Measurements from ENCODE around the gene TPI1.
"Not testable (repeated sequence)": the region's sequence is repeated elsewhere in the genome, so short reads cannot be mapped to it uniquely, and the experiment has no call there.

TPI1 gene

DNA sequence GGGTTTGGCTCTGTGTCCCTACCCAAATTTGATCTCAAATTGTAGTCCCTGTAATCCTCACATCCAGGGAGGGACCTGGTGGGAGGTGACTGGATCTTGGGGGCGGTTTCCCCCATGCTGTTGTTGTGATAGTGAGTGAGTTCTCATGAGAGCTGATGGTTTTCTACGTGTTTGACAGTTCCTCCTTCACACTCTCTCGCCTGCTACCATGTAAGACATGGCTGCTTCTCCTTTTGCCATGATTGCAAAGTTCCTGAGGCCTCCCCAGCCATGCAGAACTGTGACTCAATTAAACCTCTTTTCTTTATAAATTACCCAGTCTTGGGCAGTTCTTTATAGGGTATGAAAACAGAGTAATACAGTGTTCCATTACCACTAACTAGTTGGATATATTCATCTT lies 27.0 kb downstream of the TPI1 start:
- DNase-seq (ENCODE audit: low read depth in 2 of 2) = no peak

DNA sequence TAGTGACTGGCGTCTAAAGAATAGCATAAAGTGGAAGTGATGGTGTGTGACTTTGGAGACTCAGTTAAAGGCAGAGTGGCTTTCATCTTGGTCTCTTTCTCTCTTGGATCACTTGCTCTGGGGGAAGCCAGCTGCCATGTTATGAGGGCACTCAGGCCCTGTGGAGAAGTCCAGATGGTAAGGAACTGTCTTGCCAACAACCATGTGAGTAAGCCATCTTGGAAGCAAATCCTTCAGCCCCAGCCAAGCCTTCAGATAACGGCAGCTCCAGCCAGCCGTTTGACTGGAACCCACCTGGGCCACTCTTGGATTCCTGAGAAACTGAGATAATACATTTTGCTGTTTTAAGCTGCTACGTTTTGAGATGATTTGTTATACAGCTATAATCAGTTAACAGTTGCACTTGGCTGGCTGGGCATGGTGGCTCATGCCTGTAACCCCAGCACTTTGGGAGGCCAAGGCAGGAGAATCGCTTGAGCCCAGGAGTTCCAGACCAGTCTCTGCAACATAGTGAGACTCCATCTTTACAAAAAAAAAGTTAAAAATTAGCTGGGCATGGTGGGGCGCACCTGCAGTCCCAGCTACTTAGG lies 29.6 kb downstream of the TPI1 start:
- no peak for DNase-seq (ENCODE audit: low read depth in 2 of 2)

DNA sequence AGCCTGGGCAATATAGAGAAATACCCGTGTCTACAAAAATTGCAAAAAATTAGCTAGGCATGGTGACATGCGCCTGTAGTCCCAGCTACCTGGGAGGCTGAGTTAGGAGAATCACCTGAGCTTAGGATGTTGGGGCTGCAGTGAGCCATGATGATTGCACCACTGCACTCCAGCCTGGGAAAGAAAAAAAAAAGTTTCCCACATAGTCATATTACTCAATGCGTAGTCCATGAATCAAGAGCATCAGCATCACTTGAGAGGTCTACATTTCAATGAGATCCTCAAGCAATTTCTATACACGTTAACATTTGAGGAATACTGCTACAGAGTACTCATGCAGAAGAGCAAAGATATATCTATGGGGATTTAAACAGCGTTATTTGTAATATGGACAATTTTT lies 32.1 kb downstream of the TPI1 start:
- DNase-seq (ENCODE audit: low read depth in 2 of 2) = no peak

DNA sequence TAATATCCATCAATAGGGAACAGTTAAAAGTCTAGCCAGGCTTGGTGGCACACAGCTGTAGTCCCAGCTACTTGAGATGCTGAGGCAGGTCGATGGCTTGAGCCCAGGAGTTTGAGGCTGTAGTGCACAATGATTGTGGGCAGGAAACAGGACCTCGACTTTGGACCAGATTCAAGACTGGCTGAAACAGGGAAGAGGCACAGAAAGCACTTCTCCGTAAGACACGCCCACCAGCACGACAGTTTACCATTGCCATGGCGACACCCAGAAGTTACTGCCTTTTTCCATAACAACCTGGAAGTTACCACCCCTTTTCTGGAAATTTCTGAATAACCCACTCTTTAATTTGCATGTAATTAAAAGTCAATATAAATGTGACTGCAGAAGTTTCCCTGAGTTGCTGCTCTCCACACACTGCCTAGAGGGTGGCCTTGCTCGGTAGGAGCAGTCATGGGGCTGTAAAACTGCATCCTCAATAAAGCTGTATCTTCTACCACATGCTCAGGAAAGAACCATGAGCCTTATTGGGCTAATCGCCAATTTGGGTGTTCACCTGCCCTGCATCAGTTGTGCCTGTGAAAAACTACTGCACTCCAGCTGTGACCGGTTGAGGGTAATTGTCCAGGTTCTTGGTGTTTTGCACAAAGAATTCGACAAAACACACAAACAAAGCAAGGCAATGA lies 32.6 kb downstream of the TPI1 start:
- DNase-seq (ENCODE audit: low read depth in 2 of 2) = no peak

DNA sequence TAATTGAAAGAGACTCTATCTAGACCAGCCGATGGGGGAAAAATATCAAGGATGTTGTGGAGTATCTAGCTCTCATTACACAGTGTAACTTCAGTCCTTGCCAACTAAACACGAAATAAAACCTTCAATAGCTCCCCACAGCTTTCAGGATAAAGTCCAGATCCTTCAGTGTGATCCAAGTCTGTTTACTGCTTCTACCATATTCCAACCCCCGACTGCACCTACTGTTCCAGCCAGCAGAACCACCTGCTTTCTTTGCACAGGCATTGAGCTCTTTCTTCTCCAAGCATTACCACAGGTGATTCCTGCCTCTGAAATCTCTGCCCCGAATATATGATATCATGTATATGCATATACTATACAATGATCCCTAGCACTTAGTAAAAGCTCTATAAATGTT lies 35.1 kb downstream of the TPI1 start:
- no peak for DNase-seq (ENCODE audit: low read depth in 2 of 2)

DNA sequence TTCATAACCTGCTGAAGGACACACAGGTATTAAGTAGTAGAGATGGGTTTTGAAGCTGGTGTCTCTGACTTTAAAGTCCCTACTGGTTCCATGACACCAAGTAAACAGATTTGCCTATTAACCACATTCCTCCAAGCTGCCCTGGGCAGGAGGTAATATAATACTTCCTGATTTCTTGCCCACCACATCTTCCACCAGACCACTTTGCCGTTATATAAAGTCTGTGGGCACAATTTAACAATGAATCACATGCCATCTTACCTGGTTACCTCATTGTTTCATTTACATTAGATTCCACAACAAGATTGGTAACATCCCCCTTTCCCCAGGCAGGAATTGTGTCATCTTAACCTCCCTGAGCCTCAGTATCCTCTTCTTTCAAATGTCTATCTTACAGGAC lies 36.4 kb downstream of the TPI1 start:
- DNase-seq (ENCODE audit: low read depth in 2 of 2) = no peak

DNA sequence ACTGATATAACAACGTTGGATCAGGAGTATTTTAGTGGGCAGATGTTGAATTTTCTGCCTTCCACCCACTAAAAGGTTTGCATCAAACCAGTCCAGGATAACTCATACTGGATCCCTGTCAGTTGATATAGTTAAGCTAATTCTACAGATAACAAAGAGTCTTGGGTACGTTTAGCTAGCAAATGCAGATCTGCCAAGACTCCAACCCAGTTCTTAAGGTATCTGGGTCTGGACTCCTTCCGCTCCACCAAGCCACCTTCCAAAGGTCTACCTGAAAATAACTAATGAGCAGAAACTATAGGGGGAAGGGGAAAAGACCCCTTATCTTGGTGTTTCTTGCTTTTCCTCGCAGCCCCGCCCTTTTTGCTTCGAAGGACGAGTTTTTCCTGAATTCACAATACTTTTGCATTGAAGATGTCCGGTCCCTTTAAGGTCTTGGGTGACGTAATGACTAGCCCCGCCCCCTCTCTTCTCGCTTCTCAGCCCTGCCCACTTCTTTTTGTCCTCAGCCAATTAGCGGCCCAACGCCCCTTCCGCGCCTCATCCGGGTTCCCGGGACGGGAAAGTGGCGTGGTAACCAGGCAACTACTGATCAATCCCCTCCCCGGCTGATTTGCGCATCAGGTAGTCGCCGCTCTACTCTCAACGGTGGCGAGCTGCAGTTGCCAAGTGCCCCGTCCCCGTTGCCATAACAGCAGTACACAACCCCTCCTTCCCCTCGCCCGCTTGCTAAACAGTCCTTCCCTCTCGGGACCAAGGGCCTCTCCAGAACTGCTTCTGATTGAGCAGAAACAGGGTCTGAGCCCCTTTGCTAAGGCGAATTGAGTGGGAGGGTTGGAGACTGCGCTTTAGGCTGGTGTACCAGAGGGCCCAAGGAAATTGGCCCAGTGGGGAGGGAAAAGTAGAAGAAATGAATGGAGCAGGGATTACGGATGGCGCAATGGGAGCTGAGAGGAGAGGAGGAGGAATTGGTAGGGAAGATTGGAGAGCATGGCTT lies 37.2 kb downstream of the TPI1 start, which contains the start of gene LRRC23:
Gene LRRC23, plus strand, starts transcription at position 543 of the 997 bp plus-strand sequence. CDS start 812 bp downstream, outside the sequence.
- DNase-seq (ENCODE audit: low read depth in 2 of 2) = peak; percentile 96 to 97

DNA sequence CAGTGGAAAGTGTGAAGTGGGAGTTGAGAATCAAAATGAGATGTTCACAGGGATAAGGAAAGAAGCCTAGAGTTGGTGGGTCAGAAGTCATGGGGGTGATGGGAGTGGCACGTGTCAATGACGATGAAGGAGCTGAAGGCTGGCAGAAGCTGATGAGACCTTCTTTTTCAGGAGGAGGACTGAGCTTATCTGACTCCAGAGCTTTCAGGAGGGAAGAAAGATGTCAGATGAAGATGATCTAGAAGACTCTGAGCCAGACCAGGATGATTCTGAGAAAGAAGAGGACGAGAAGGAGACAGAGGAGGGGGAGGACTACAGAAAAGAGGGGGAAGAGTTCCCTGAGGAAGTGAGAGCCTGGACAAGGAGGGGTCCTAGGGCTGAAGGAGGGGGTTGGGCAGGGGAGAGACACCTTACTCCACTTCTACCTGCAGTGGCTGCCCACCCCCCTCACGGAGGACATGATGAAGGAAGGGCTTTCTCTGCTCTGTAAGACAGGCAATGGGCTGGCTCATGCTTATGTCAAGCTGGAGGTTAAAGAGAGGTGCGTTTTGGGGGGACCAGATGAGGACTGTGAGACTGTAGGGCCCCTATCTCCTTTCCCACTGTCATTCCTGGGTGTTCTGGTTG lies 38.2 kb downstream of the TPI1 start:
- no peak for DNase-seq (ENCODE audit: low read depth in 2 of 2)

DNA sequence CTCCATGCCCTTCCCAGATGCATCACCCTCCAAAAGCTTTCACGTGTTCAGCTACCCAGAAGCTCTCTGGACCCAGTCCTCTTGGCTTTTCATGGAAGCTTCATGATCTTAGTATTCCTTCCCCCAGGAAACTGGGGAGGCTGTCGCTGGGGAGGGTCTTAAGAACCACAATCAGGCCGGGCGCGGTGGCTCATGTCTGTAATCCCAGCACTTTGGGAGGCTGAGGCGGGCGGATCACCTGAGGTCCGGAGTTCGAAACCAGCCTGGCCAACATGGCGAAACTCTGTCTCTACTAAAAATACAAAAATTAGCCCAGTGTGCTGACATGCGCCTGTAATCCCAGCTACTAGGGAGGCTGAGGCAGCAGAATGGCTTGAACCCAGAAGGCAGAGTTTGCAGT lies 40.8 kb downstream of the TPI1 start:
- DNase-seq (ENCODE audit: low read depth in 2 of 2) = not testable (repeated sequence)

DNA sequence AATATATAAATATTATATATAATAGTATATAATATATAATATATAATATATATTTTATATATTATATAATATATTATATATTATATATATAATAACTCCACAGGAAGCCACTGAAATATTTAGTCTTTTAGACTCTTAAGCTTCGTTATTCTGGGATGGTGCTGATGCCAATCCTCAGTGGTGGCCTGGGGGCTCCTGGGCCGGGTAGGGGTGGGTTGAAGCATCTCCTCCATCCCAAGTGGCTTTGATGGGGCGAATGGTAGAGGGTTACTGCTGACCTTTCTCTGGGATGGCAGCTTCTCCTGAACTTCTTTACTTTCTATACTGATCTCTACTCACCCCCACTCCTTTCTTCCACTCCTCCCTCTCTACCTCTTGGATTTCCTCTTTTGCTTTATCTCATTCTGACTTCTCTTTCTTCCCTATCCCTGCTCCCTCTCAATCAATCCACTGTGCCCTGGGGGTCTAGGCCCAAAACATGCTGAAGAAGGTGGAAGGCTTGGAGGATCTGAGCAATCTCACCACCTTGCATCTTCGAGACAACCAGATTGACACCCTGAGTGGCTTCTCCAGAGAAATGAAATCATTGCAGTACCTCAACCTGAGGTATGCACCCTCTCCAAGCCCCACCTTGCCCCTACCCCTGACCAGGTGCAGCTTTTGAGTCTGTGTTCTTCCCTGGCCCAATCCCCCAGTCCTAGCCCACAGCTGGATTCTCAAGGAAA lies 42.3 kb downstream of the TPI1 start:
- DNase-seq (ENCODE audit: low read depth in 2 of 2) = no peak

DNA sequence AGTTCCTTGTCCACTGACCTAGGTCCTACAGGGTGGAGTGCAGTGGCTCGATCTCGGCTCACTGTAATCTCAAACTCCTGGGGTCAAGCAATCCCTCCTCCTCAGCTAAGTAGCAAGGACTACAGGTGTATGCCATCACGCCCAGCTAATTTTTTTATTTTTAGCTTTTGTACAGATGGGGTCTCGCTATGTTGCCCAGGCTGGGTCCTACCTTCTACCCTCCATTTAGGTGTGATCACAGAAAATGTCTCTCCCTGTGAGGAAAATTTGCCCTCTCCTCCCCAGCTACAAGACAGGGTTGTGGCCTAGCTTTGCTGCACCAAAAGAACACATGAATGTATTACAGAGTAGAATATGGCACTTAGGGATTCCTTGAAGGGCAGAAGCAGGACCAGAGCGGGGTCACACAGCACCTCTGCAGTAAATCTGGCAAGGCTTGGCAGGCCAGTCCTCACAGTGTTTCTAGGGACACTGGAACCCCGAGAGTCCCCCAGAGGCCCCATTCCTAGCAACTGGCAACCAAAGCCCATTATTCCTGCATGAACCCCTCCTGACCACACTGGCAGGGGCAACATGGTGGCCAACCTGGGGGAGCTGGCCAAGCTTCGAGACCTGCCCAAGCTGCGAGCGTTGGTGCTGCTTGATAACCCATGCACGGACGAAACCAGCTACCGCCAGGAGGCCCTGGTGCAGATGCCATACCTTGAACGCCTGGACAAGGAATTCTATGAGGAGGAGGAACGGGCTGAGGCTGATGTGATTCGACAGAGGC lies 45.0 kb downstream of the TPI1 start:
- no peak for DNase-seq (ENCODE audit: low read depth in 2 of 2)

DNA sequence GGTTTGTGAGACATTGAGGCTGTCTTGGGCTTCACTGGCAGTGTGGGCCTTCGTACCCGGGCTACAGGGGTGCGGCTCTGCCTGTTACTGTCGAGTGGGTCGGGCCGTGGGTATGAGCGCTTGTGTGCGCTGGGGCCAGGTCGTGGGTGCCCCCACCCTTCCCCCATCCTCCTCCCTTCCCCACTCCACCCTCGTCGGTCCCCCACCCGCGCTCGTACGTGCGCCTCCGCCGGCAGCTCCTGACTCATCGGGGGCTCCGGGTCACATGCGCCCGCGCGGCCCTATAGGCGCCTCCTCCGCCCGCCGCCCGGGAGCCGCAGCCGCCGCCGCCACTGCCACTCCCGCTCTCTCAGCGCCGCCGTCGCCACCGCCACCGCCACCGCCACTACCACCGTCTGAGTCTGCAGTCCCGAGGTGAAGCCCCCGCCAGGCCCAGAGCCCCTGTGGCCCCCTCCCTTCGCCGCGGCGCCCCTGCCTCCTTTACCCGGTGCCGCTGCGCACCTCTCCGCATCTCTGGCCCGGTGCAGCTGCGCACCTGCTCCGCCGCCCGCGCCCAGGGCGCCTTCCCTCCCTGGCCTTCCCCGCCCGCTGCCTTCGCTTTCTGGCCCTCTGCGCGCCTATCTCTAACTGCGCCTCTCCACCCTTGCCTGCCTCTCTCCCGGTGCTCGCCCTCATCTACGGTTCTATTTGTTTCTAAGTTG lies 47.1 kb downstream of the TPI1 start, which contains the start of gene ENO2:
Gene ENO2, plus strand, starts transcription at position 335 of the 701 bp plus-strand sequence. CDS start 1,253 bp downstream, outside the sequence.
- peak; percentile 76 to 79 for DNase-seq (ENCODE audit: low read depth in 2 of 2)

DNA sequence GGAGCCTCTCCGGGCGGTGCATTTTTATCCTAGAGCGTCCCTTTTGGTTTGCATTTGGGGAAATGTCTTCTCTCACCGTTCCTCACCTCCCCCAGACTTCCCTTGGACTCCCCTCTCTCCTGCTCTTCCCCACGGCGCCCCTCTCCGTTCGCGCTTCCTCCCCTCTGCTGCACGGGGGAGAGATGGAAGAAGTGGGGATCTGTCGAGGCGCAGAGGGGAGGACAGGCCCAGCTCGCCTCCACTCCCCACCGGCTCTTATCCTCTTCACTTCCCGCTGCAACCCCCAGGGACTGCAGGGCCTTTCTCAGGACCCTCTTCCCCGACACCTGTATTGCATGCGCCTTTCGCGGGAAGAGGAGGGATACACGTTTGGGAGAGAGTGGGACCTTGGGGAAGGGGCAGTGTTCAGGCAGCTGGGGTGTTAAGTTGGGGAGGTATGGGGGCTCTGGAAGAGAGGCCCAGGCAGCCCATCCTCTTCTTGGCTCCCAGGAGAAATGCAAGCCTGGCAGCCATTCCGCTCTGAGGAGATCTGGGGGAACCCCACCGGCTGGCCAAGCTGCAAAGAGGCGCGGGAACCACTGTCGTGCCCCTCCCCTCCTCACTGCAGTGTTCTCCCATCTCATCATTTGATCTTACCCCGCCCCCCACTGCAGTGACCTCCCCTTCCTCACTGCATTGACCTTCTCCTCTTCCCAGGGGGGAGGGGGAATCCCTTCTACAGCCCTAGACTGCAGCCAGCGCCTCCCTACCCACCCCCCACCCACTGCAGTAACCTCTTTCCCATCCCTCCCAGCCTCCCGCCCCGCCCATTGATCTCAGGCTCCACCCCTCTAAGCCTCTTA lies 47.8 kb downstream of the TPI1 start:
- no peak for DNase-seq (ENCODE audit: low read depth in 2 of 2)

DNA sequence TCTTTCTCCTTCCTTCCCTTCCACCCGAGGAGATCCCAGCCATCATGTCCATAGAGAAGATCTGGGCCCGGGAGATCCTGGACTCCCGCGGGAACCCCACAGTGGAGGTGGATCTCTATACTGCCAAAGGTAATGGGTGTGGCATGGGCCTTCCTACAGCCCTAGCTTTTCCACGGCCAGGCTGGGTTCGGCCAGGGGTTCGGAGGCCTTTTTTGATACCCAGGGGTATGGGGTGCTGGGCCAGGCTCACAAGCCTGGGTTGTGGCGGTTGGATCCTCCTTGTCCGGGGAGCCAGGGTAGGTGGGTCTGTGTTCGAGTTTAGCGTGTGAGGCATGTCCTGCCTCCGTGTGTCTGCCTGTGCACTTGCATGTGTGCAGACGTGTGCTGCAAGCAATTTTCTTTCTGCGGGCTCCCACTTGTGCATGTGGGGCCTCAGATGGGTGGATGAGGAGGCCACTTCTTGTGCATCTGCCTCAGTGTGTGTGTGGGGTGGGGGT lies 48.5 kb downstream of the TPI1 start:
- DNase-seq (ENCODE audit: low read depth in 2 of 2) = no peak

DNA sequence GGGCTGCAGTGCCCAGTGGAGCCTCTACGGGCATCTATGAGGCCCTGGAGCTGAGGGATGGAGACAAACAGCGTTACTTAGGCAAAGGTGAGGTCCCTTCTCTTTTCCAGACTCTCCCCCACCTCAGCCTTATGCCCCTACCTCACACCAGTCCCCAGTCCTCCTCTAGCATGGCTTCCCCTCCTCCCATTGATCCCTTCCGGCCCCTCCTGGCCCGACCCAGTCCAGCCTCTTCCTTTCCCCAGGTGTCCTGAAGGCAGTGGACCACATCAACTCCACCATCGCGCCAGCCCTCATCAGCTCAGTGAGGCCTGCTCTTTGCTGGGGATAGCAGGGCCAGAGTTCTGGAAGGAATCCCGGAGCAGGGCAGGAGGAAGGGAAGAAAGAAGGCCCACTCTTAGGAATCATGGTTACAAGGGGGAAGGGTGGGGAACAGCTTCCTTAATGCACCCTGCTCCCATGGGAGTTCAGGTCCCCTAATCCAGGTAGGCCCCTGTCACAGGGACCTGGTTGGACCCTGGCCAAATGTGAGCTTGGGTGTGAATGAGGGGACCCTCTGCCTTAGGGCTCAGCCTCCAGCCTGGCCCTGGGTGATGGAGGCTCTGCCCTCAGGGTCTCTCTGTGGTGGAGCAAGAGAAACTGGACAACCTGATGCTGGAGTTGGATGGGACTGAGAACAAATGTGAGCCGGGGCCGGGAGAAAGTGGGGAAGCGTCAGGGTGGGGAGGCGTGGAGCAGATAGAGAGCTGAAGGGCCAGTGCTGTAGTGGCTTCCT lies 49.3 kb downstream of the TPI1 start:
- DNase-seq (ENCODE audit: low read depth in 2 of 2) = no peak

DNA sequence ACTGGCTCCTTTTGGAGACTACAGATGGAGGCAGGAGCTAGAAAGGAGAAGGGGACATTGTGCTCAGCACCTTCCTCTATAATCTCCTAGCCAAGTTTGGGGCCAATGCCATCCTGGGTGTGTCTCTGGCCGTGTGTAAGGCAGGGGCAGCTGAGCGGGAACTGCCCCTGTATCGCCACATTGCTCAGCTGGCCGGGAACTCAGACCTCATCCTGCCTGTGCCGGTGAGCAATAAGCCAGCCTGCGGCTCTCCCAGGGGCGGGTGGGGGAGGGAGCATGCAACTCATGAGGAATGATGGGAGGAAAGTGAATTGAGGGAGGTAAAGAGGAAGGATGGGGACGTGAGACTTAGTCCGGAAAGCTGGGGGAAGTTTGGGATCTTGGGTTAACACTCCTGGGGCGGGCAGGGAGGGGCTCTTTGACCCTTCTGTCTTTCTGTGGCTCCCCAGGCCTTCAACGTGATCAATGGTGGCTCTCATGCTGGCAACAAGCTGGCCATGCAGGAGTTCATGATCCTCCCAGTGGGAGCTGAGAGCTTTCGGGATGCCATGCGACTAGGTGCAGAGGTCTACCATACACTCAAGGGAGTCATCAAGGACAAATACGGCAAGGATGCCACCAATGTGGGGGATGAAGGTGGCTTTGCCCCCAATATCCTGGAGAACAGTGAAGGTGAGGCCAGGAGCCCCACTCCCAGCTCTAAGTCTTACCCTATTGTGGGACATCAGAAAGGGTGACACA lies 50.3 kb downstream of the TPI1 start:
- no peak for DNase-seq (ENCODE audit: low read depth in 2 of 2)

DNA sequence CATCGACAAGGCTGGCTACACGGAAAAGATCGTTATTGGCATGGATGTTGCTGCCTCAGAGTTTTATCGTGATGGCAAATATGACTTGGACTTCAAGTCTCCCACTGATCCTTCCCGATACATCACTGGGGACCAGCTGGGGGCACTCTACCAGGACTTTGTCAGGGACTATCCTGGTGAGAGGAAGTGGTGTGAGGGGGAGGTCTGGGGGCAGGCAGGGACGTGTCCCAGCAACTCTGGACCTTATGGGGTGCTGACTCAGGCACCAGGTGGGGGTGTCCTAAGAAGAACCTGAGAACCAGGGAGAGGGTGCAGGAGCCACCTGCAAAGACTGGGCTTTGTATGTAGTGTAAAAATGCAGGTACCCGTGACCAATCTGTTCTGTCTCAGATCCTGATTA lies 52.3 kb downstream of the TPI1 start:
- no peak for DNase-seq (ENCODE audit: low read depth in 2 of 2)
